ENCODE measurements around the gene DSCAML1.

DNA sequence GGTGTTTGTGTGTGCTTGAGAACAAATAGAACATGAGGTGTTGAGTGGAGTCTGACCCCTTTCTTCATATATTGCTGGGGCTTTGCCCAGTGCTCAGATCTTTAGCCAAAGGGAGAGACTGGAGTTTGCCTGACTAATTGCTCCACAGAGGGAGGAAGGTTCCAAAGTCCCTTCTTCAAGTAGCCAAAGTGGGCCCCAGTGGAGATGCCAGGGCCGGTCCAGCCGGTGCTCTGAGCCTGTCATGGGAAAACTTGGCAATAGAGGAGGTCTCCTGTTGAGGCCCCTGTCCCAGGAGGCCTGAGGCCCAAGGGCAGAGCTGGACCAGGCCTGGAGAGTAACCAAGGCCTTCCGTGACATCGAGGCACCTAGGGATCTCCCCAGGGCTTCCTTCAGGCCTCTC lies 112.3 kb downstream of the DSCAML1 start:
- no peak for TF ChIP-seq EZH2 (IDR thresholded peaks at IDR 0.05; ENCODE audit: insufficient read depth, poor library complexity, severe bottlenecking)
- TF ChIP-seq EZH2phosphoT487 (IDR thresholded peaks at IDR 0.05; ENCODE audit: insufficient read depth, low read depth), result no peak
